GM10266 (cell line): ENCODE data around the gene CRYL1.

Experiments used
- DNase-seq: peaks from one replicate; pipeline ENCODE4 v3.0.0; 2012; ENCODE audit errors: extremely low spot score
- TF ChIP-seq, protein P1 (sequence below): IDR thresholded peaks from 2 replicates; pipeline ENCODE4 v1.5.1; 2012; ENCODE audit warnings: mild to moderate bottlenecking, low read depth; ENCODE audit not compliant: control insufficient read depth, insufficient read depth; ENCODE audit errors: missing control alignments

Gene CRYL1

DNA sequence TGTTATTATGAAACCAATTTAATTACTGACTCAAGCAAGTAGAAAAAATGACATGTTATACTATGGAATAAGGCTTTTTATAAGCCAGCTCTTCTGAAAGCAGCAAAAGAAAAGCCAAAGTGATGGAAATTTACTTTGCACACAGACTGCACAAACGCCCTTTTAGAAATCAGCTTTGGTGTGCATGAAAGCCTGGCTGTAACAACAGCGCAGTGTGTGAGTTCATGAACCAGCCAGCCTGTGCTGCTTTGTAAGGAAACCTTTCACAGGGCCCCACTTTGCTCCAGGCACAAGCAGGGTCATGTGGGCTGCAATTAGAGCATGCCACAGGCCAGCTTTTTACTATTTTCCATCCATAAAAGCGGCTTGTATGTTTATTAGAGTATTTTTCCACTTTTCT lies 27.7 kb upstream of the CRYL1 start:
- no peak for DNase-seq
- TF ChIP-seq, protein P1, sequence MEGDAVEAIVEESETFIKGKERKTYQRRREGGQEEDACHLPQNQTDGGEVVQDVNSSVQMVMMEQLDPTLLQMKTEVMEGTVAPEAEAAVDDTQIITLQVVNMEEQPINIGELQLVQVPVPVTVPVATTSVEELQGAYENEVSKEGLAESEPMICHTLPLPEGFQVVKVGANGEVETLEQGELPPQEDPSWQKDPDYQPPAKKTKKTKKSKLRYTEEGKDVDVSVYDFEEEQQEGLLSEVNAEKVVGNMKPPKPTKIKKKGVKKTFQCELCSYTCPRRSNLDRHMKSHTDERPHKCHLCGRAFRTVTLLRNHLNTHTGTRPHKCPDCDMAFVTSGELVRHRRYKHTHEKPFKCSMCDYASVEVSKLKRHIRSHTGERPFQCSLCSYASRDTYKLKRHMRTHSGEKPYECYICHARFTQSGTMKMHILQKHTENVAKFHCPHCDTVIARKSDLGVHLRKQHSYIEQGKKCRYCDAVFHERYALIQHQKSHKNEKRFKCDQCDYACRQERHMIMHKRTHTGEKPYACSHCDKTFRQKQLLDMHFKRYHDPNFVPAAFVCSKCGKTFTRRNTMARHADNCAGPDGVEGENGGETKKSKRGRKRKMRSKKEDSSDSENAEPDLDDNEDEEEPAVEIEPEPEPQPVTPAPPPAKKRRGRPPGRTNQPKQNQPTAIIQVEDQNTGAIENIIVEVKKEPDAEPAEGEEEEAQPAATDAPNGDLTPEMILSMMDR: no peak

DNA sequence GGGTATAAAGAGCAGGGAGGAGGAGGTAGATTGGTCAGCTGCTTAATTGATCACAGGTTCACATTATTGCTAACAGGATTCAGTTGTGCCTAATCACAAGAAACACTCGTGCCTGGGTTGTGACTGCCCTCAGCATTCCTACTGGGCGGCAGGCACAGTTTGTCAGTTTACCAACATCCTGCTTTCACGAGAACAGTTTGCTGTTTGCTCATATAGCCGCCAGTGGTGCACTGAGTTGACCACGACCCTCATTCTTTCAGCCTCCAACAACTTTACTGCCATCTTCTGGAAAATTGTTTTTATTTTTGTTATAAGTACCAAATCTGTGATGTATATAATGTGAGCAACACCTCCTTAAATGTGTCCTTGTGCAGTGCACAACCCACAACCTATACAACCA lies 25.1 kb upstream of the CRYL1 start:
- TF ChIP-seq, protein P1: no peak
- DNase-seq: no peak

DNA sequence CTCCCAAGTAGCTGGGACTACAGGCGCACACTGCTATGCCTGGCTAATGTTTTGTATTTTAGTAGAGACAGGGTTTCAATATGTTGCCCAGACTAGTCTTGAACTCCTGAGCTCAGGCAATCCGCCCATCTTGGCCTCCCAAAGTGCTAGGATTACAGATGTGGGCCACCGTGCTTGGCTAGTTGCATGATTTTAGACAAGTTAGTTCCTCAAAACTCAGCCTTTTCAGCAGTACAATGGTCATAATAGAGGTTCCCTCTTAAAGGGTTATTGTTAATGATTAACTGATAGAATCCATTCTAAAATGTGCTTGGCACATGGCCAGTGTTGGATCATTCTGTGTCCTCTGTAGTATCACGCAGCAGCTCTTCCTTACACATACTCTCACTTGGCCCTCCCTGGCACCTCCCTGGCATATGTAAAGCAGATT lies 21.8 kb upstream of the CRYL1 start:
- no peak for DNase-seq

DNA sequence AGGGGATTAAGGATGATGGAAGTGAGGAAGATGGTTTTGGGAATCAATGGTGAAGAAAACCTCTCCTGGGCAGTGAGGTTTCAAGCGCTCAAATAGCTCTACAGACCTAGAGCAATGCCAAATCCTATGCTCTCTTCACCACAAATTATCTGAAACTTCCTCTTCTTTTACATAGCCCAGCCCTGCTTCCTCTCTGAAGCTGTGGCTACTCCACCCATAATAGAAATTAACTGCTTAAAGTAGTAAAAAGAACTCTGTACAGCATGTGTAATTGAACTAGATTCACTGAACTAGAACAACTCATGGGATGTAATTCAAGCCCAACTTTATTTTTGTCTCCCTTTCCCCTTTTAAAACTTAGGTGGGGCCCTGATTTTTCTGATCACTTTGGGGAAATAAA lies 20.9 kb upstream of the CRYL1 start:
- TF ChIP-seq, protein P1: no peak
- DNase-seq: no peak

More for the DNA sequence above, 21.8 kb upstream of the CRYL1 start:
- TF ChIP-seq, protein P1: no peak

DNA sequence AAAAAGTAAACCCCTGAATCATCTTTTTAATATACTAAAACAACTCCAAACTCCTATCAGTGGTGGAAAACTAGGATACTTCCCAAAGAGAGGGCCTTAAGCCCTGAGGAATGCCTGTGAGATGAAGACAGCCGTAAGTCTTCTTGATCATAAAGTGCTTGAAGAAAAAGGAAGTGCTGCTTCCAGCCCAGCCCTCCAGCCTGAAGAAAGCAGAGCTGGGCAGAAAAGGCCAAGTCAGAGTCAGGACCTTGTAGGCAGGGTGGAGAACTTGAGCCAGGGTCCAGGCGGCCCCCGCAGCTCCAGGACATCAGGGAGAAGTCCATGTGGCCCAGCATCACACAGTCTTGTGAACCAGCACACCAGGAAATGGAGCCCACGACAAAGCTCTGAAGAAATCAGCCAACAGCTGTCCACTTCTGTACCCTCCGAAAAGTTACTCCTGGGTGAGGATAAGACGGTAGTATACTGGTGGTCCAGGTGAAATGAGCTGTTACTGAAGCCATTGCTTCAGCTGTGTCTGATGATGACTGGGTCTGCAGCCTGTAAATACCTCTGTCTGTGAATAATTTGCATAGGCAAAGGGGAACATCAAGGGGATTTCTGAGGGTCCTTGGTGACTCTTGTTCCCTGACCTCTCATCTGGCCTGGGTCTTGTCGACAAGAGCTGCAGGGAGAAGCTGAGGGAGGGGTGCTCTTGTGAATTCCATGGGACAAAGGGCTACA lies 18.7 kb upstream of the CRYL1 start:
- DNase-seq: no peak
- TF ChIP-seq, protein P1: no peak

DNA sequence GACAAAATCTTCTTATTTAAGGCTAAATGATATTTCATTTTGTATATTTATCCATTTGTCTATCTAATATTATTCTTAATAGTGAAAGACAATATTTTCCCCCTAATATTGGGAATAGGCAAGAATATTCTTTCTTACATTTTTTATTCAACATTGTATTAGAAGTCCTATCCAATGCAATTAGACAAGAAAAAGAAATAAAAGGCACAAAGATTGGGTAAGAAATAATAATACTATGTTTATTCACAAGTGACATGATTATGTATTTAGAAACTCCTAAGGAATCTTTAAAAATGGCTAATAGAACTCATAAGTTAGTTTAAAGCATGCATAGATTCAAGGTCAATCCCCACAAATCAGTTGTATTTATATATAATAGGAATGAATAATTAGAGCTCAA lies 11.3 kb upstream of the CRYL1 start:
- DNase-seq: no peak
- TF ChIP-seq, protein P1: no peak

DNA sequence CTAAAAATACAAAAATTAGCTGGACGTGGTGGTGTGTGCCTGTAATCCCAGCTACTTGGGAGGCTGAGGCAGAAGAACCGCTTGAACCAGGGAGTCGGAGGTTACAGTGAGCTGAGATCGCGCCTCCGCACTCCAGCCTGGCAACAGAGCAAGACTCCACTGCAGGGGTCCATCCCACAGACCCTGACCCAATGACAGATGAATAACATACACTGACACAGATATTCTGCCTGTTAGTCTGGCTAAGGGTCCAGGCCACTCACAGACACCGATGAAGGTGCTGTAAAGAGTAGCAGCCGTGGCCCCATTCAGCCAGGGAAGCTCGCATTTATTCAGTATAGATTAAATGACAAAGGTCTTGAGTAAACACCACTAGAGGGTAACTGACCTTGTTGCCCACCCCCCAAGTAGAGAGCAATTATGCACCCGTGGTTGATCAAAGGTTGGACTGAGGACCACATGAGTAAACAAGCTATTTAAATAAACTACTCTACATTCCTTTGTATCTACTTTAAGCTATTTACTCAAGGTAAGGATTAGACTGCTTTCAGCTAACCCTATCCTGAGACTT lies 8.5 kb upstream of the CRYL1 start:
- DNase-seq: no peak
- TF ChIP-seq, protein P1: no peak
